HG02798 (cell line): Measurements from ENCODE around the gene ASTE1.
A peak's percentile ranks its signal among the peaks of the same experiment; 100 is the strongest.
"Not testable (repeated sequence)": the region's sequence is repeated elsewhere in the genome, so short reads cannot be mapped to it uniquely, and the experiment has no call there.

ENCODE experiments used
- ATAC-seq: cut with Tn5 transposase; IDR thresholded peaks from one replicate; pipeline ENCODE4 v1.9.1; 2021; ENCODE audit warnings: mild to moderate bottlenecking; ENCODE audit not compliant: unreplicated experiment, poor library complexity

ASTE1 gene

GRCh38 chr3:131020122-131020693 is 6.4 kb downstream of the ASTE1 start:
- ATAC-seq, result peak; percentile 48

- ATAC-seq, result no peak
Observed at GRCh38 chr3:131018970-131019369, 7.7 kb downstream of the ASTE1 start.

- no peak for ATAC-seq
Observed at GRCh38 chr3:131009698-131010097, 16.9 kb downstream of the ASTE1 start.

GRCh38 chr3:131008326-131008725 is 18.3 kb downstream of the ASTE1 start:
- ATAC-seq, result no peak

- no peak for ATAC-seq
Observed at GRCh38 chr3:131007782-131008181, 18.8 kb downstream of the ASTE1 start.

GRCh38 chr3:131007256-131007655 is 19.4 kb downstream of the ASTE1 start:
- no peak for ATAC-seq

GRCh38 chr3:131004603-131005002 is 22.0 kb downstream of the ASTE1 start:
- no peak for ATAC-seq

GRCh38 chr3:131001071-131001470 is 25.6 kb downstream of the ASTE1 start:
- ATAC-seq, result no peak

- ATAC-seq, result no peak
Observed at GRCh38 chr3:130997289-130997688, 29.3 kb downstream of the ASTE1 start.

- no peak for ATAC-seq
Observed at GRCh38 chr3:130992344-130992743, 34.3 kb downstream of the ASTE1 start.

GRCh38 chr3:130991126-130991525 is 35.5 kb downstream of the ASTE1 start:
- no peak for ATAC-seq

GRCh38 chr3:130990282-130990681 is 36.3 kb downstream of the ASTE1 start:
- ATAC-seq, result no peak

- ATAC-seq, result no peak
Observed at GRCh38 chr3:130981469-130981868, 45.2 kb downstream of the ASTE1 start.

- no peak for ATAC-seq
Observed at GRCh38 chr3:130979117-130979516, 47.5 kb downstream of the ASTE1 start.

GRCh38 chr3:130976706-130977105 is 49.9 kb downstream of the ASTE1 start:
- ATAC-seq, result no peak

- ATAC-seq, result no peak
Observed at GRCh38 chr3:130975251-130975650, 51.4 kb downstream of the ASTE1 start.

- no peak for ATAC-seq
Observed at GRCh38 chr3:130974201-130974600, 52.4 kb downstream of the ASTE1 start.

GRCh38 chr3:130973406-130973805 is 53.2 kb downstream of the ASTE1 start:
- no peak for ATAC-seq

- not testable (repeated sequence) for ATAC-seq
Observed at GRCh38 chr3:130972592-130972991, 54.0 kb downstream of the ASTE1 start.

- no peak for ATAC-seq
Observed at GRCh38 chr3:130971208-130971607, 55.4 kb downstream of the ASTE1 start.

GRCh38 chr3:130969621-130970020 is 57.0 kb downstream of the ASTE1 start:
- no peak for ATAC-seq

GRCh38 chr3:130968221-130968620 is 58.4 kb downstream of the ASTE1 start:
- ATAC-seq, result no peak

- no peak for ATAC-seq
Observed at GRCh38 chr3:130967281-130967680, 59.3 kb downstream of the ASTE1 start.
